ENCODE measurements around the gene MMP20.

GRCh38 chr11:102626676-102627075 is 1.5 kb upstream of the MMP20 start:
- TF ChIP-seq GATA2 (IDR thresholded peaks at IDR 0.05; ENCODE audit: low read depth, low read length) = no peak
- no peak for TF ChIP-seq GATA3 (IDR thresholded peaks at IDR 0.05; ENCODE audit: low read depth, low read length)

All from SH-SY5Y (cell line).